SKM-1 (cell line): ENCODE results near the gene SPATA17.

Source experiments
- DNase-seq: peaks from one replicate; lab custom pipeline; 2025; ENCODE audit not compliant: unreplicated experiment; lab: John Stamatoyannopoulos, UW

The SPATA17 gene

DNA sequence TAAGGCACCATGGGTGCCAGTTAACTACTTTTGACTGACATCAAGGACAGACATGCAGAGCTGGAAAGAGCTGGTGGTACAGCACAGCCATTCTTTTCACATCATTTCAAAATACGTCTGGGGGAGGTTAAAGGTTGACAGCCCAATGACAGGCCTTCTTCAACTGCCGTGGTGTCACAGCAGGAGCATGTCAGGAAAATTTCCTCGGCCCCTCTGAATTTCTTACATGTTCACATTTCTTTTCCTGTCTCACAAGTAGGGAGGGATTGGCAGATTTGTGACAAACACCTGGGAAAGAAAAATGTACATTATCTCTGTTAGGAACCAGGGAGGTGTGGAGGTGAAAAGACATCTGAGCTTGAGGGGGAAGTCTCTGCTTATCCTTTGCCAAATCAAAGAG, 279.1 kb downstream of the SPATA17 start:
- no peak for DNase-seq

DNA sequence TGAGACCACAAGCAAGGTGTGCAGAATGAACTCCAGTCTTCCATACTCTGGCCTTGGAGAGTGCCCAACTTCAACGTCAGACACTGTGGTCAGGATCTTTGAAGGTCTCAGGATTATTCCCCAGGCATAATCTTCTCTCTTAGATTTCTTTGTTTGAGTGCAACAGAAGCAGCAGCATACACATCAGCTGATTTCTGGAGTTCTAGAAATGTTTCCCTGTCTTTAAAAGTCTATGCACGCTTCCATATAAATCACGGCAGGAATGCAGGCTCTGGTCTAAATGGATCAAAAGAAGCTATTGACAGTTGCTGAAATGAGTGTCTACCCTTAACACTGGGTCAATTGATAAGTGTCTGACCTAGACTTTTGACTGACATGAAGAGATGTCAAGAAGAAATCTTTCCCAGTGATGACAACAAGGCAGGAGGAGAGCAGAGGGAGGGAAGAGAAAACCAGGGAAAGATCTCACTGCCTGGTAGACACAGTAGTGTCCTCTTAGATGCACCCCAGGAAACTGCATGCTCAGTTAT, 279.7 kb downstream of the SPATA17 start:
- no peak for DNase-seq

DNA sequence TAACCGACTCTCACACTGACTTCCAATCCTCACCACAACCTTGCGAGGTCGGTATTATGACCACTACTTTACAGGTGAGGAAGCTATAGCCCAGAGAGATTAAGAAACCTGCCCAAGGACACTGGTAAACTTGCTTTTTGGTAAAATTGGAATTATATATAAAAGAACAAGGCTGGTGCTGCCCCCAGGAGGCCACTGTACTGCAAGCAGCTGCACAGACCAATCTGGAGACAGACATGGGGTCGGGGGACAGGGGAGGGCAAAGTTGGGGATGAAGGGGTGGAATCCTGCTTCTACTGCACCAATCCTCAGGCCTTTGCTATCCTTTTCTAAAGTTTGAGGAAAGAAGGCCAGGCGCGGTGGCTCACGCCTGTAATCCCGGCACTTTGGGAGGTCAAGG, 280.8 kb downstream of the SPATA17 start:
- no peak for DNase-seq

DNA sequence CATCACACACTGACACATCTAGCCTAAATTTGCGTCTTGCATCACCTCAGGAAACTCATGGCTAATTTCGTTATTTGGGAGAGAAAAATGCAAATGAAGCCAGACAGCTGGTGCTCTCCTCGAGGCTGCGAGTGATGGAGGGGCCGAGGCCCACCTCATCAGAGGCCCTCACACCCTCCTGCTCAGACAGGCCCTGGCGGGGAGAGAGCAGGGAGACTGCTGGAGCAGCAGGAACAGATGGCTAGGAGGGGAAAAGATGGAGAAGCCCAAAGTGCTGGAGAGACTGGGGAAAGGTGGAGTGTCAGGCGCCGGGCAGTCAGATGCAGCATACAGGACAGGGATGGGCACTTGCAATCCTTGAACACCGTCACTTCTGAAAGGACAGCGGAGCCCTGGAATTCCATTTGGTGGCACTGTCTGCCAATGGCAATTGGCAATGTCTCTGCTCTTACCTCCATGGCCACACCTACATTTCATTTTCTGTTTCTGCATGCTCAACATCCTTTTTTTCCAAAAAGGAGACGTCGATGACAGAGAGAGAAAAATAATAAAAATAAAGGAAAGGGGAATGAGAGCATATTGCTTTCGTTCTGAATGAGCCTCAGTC, 286.2 kb downstream of the SPATA17 start:
- no peak for DNase-seq

DNA sequence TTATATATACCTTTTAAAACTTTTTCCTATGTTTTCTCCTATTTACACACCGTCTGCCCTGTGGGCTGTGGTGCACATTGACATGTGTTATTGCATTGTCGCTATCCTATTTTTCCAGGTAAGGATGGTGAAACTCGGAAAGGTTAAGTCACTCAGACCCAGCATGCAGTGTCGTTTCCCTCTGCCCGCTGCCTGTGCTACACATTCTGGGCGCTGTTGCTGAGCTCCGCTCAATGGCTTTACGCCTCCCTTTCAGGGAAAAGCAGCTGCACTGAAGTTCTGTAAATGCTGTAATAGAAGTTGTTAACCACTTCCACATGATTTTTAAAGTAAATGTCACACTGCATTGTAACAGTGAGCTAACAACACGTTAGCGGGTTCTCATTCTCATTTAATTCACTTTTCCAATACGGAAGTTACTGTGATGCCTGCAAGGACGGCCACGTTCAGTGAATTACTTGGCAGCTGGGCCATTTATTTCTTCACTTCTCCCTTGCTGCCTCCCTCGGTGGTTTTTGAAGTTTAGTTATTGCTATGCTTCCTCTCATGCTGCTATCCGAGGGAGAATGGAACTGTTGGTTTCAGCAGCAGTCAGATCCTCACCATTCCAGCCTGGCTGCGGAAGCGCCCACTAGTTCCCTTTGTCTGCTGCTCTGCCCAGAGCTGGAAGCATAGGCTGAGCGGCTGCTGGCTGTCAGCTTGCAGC, 288.7 kb downstream of the SPATA17 start:
- no peak for DNase-seq
